HCT116 (cell line): ENCODE data around the gene LMO7. TPM values are rescaled to one million over a fixed set of nuclear protein-coding genes. Genes with fewer than 3 reads are reported as not detected.

Source experiments
- ATAC-seq: fragments of 200-7000 bp; cut with Tn5 transposase; 2 replicates; pipeline ENCODE4 v1.9.1; 2020; ENCODE audit warnings: mild to moderate bottlenecking, moderate library complexity
- BruUV-seq: library from RNA; stranded (reverse); fragments of 400-500 nt; replicated peaks from 2 replicates; lab custom pipeline; 2021; lab: Mats Ljungman, UMichigan
- CTCF ChIA-PET: fragments of 300-600 bp; sonication (Branson Sonifier 250); formaldehyde crosslinking; loops from one replicate; lab custom pipeline; 2021; ENCODE audit warnings: antibody characterized with exemption; lab: Charles Lee
- POLR2A ChIA-PET: fragments of 300-600, 350-600 bp; sonication (Branson Sonifier 250); formaldehyde crosslinking; loops from one replicate; lab custom pipeline; 2021; ENCODE audit warnings: antibody characterized with exemption; lab: Charles Lee
- RAD21 ChIA-PET, 2 experiments: fragments of 300-600 bp; sonication (Branson Sonifier 250); formaldehyde crosslinking; loops; one replicate each; lab custom pipeline; 2023; ENCODE audit warnings: low total read pairs in 2 of 2; ENCODE audit not compliant: uncharacterized antibody in 2 of 2, unreplicated experiment in 2 of 2, low non-redundant PET in 1 of 2; lab: Charles Lee
- DNase-seq: peaks from one replicate; pipeline ENCODE4 v3.0.0-alpha.2; 2010; ENCODE audit warnings: low read depth, low spot score
- H2AFZ ChIP-seq: fragments of 200-600 bp; shearing (Covaris generic), sonication (generic); 2 replicates; pipeline ENCODE4 v1.6.1; 2017; ENCODE audit warnings: low read depth, mixed run types, mixed read lengths, antibody characterized with exemption, low read length; ENCODE audit not compliant: poor library complexity, severe bottlenecking
- H3K27ac ChIP-seq: 2 replicates; pipeline ENCODE4 v1.5.1; 2012; ENCODE audit warnings: low read depth, low read length
- H3K27me3 ChIP-seq: fragments of 200-600 bp; sonication (generic); 2 replicates; pipeline ENCODE4 v1.6.1; 2016; ENCODE audit warnings: mixed run types, low read length, mixed read lengths; ENCODE audit not compliant: insufficient read depth
- H3K36me3 ChIP-seq, 2 experiments: fragments of 200-500 bp in 1 of 2; fragments of 200-600 bp in 1 of 2; sonication (Bioruptor generic) in 1 of 2; sonication (generic) in 1 of 2; 2 replicates each; pipeline versions ENCODE4 v1.5.1 to v1.6.1; 2014 to 2016; ENCODE audit warnings: low read length in 2 of 2, inconsistent platforms in 1 of 2, mixed read lengths in 1 of 2, mixed run types in 1 of 2; ENCODE audit not compliant: insufficient read depth in 2 of 2, control insufficient read depth in 1 of 2
- H3K4me1 ChIP-seq, 2 experiments: fragments of 200-600 bp in 1 of 2; sonication (generic) in 1 of 2; 2 replicates each; pipeline versions ENCODE4 v1.5.1 to v1.6.1; 2012 to 2017; ENCODE audit warnings: low read length in 2 of 2, inconsistent platforms in 1 of 2, mild to moderate bottlenecking in 1 of 2, mixed read lengths in 1 of 2, mixed run types in 1 of 2, moderate library complexity in 1 of 2; ENCODE audit not compliant: insufficient read depth in 2 of 2, control insufficient read depth in 1 of 2
- H3K4me2 ChIP-seq: fragments of 200-600 bp; sonication (generic); 2 replicates; pipeline ENCODE4 v1.6.1; 2017; ENCODE audit warnings: mixed run types, low read length, mixed read lengths
- H3K4me3 ChIP-seq, 2 experiments: fragments of 200-600 bp in 1 of 2; sonication (generic) in 1 of 2; replicated peaks in 1 of 2; 2 replicates each; pipeline ENCODE4 v1.5.1; 2011 to 2016; ENCODE audit warnings: low read length in 2 of 2, control low read depth in 1 of 2, low read depth in 1 of 2, mild to moderate bottlenecking in 1 of 2, mixed read lengths in 1 of 2, mixed run types in 1 of 2
- H3K79me2 ChIP-seq: fragments of 200-600 bp; sonication (generic); 2 replicates; pipeline ENCODE4 v1.6.1; 2017; ENCODE audit warnings: mild to moderate bottlenecking, mixed run types, low read length, moderate library complexity, mixed read lengths; ENCODE audit not compliant: insufficient read depth
- H3K9ac ChIP-seq: fragments of 200-600 bp; sonication (generic); 2 replicates; pipeline ENCODE4 v1.6.1; 2016; ENCODE audit warnings: low read length, mixed read lengths
- H3K9me2 ChIP-seq: fragments of 200-600 bp; sonication (generic), shearing (Covaris generic); 2 replicates; pipeline ENCODE4 v1.6.1; 2017; ENCODE audit warnings: mixed run types, mild to moderate bottlenecking, moderate library complexity; ENCODE audit not compliant: insufficient read depth
- H3K9me3 ChIP-seq, 2 experiments: fragments of 200-500 bp in 1 of 2; fragments of 200-600 bp in 1 of 2; sonication (Bioruptor generic) in 1 of 2; sonication (generic) in 1 of 2; 2 replicates each; pipeline ENCODE4 v1.6.1; 2014 to 2017; ENCODE audit warnings: low read length in 2 of 2, mixed read lengths in 2 of 2, inconsistent platforms in 1 of 2, low read depth in 1 of 2, mild to moderate bottlenecking in 1 of 2, mixed run types in 1 of 2, moderate library complexity in 1 of 2; ENCODE audit not compliant: control insufficient read depth in 1 of 2, insufficient read depth in 1 of 2
- H4K20me1 ChIP-seq: fragments of 200-600 bp; sonication (generic), shearing (Covaris generic); 2 replicates; pipeline ENCODE4 v1.6.1; 2017; ENCODE audit warnings: mixed run types, mild to moderate bottlenecking, moderate library complexity; ENCODE audit not compliant: insufficient read depth
- ATF3 ChIP-seq: IDR thresholded peaks from 2 replicates; pipeline ENCODE4 v1.6.1; 2012
- CBX3 ChIP-seq: IDR thresholded peaks from 2 replicates; pipeline ENCODE4 v1.6.1; 2012; ENCODE audit warnings: low read depth
- CEBPB ChIP-seq: IDR thresholded peaks from 2 replicates; pipeline ENCODE4 v1.6.1; 2012; ENCODE audit warnings: low read depth
- CTCF ChIP-seq, 3 experiments: fragments of 200-600 bp in 1 of 3; sonication (generic) in 1 of 3; IDR thresholded peaks in 2 of 3; conservative IDR thresholded peaks in 1 of 3; 2 replicates each; pipeline ENCODE4 v1.5.1; 2012 to 2017; ENCODE audit warnings: low read depth in 2 of 3, low read length in 2 of 3, antibody characterized with exemption in 1 of 3, borderline replicate concordance in 1 of 3, control low read depth in 1 of 3, mild to moderate bottlenecking in 1 of 3, mixed read lengths in 1 of 3, mixed run types in 1 of 3, moderate library complexity in 1 of 3; ENCODE audit not compliant: insufficient read depth in 1 of 3
- EGR1 ChIP-seq: IDR thresholded peaks from 2 replicates; pipeline ENCODE4 v1.6.1; 2012; ENCODE audit warnings: low read depth
- ELF1 ChIP-seq: IDR thresholded peaks from 2 replicates; pipeline ENCODE4 v1.6.1; 2012; ENCODE audit warnings: low read depth, borderline replicate concordance
- FOSL1 ChIP-seq: IDR thresholded peaks from 2 replicates; pipeline ENCODE4 v1.6.1; 2012; ENCODE audit warnings: low read depth
- JUND ChIP-seq: IDR thresholded peaks from 2 replicates; pipeline ENCODE4 v1.6.1; 2012
- MAX ChIP-seq: IDR thresholded peaks from 2 replicates; pipeline ENCODE4 v1.6.1; 2012
- POLR2A ChIP-seq: IDR thresholded peaks from 2 replicates; pipeline ENCODE4 v1.7.0; 2011; ENCODE audit warnings: borderline replicate concordance; ENCODE audit not compliant: insufficient read depth, insufficient read length; ENCODE audit errors: extremely low read depth
- RAD21 ChIP-seq: IDR thresholded peaks from 2 replicates; pipeline ENCODE4 v1.6.1; 2012; ENCODE audit warnings: low read depth, mild to moderate bottlenecking
- REST ChIP-seq: IDR thresholded peaks from 2 replicates; pipeline ENCODE4 v1.6.1; 2012; ENCODE audit warnings: low read depth
- SP1 ChIP-seq: IDR thresholded peaks from 2 replicates; pipeline ENCODE4 v1.6.1; 2012; ENCODE audit warnings: low read depth
- SRF ChIP-seq: IDR thresholded peaks from 2 replicates; pipeline ENCODE4 v1.6.1; 2012; ENCODE audit warnings: low read depth
- TCF7L2 ChIP-seq: IDR thresholded peaks from 2 replicates; pipeline ENCODE4 v1.7.0; 2011; ENCODE audit warnings: borderline replicate concordance, inconsistent platforms; ENCODE audit not compliant: insufficient read depth, insufficient read length; ENCODE audit errors: extremely low read depth
- YY1 ChIP-seq: IDR thresholded peaks from 2 replicates; pipeline ENCODE4 v1.6.1; 2011; ENCODE audit warnings: low read length, low read depth, moderate library complexity, mild to moderate bottlenecking; ENCODE audit not compliant: insufficient replicate concordance; ENCODE audit errors: extremely low read depth
- ZBTB33 ChIP-seq: IDR thresholded peaks from 2 replicates; pipeline ENCODE4 v1.6.1; 2011; ENCODE audit warnings: mild to moderate bottlenecking, low read length, moderate library complexity; ENCODE audit not compliant: insufficient replicate concordance; ENCODE audit errors: extremely low read depth
- intact Hi-C: fragments of 100-400 bp; cut with micrococcal nuclease; formaldehyde crosslinking; loops from 2 replicates; pipeline ENCODE4 v1.10.0; 2022
- total RNA-seq: library from RNA; stranded (reverse); gene quantifications from one replicate; pipeline ENCODE4 v1.2.1, GENCODE V29; 2021; ENCODE audit not compliant: unreplicated experiment

Gene LMO7
- total RNA-seq, 1 experiment from 2014 or later, result 8.1 TPM

- Histone ChIP-seq H2AFZ (no peak overlapping the region), H4K20me1 (no peaks in the 10 kb centered on the region), H3K9me3 (no peaks in the 10 kb centered on the region), H3K27me3 (no peaks in the 10 kb centered on the region), H3K27ac (no peak overlapping the region), H3K4me3 (no peak overlapping the region), H3K4me2 (no peak overlapping the region), H3K9ac (no peak overlapping the region), H3K4me1 (no peaks in the 10 kb centered on the region), H3K36me3 (no peaks in the 10 kb centered on the region), H3K79me2 (no peaks in the 10 kb centered on the region), H3K9me2 (no peaks in the 10 kb centered on the region)
- intact Hi-C loops, result no loop called here
- DNase-seq (no peak), ATAC-seq (no peak)
- no TSS peak for BruUV-seq
- ChIA-PET POLR2A (no interaction called here), CTCF (no interaction called here), RAD21 (no interaction called here)
- TF ChIP-seq ELF1, result no peak
- no peak for TF ChIP-seq ZBTB33
- TF ChIP-seq CBX3, result no peak
- TF ChIP-seq FOSL1, result no peak
- TF ChIP-seq YY1, result no peak
- no peak for TF ChIP-seq SRF
- no peak for TF ChIP-seq REST
- TF ChIP-seq CTCF (IDR thresholded peaks at IDR 0.05 in 2 of 3, conservative IDR thresholded peaks at IDR 0.05 in 1 of 3; ENCODE audit: borderline replicate concordance in 1 of 3, insufficient read depth in 1 of 3, low read depth in 2 of 3, low read length in 2 of 3), result no peak
- TF ChIP-seq RAD21, result no peak
- no peak for TF ChIP-seq POLR2A
- no peak for TF ChIP-seq MAX
- TF ChIP-seq CEBPB, result no peak
- TF ChIP-seq JUND, result no peak
- TF ChIP-seq SP1, result no peak
- TF ChIP-seq EGR1, result no peak
- TF ChIP-seq ATF3, result no peak
- TF ChIP-seq TCF7L2, result no peak
Measured at GRCh38 chr13:75860935-75861334, 224.8 kb downstream of the LMO7 start.
